GM21528 (cell line): ENCODE measurements around the gene NACAD.
"Not testable (repeated sequence)": the region's sequence is repeated elsewhere in the genome, so short reads cannot be mapped to it uniquely, and the experiment has no call there.

ENCODE experiments used
- ATAC-seq: cut with Tn5 transposase; IDR thresholded peaks from one replicate; pipeline ENCODE4 v1.9.1; 2021; ENCODE audit warnings: mild to moderate bottlenecking, moderate library complexity; ENCODE audit not compliant: unreplicated experiment, low FRiP score

The NACAD gene

DNA sequence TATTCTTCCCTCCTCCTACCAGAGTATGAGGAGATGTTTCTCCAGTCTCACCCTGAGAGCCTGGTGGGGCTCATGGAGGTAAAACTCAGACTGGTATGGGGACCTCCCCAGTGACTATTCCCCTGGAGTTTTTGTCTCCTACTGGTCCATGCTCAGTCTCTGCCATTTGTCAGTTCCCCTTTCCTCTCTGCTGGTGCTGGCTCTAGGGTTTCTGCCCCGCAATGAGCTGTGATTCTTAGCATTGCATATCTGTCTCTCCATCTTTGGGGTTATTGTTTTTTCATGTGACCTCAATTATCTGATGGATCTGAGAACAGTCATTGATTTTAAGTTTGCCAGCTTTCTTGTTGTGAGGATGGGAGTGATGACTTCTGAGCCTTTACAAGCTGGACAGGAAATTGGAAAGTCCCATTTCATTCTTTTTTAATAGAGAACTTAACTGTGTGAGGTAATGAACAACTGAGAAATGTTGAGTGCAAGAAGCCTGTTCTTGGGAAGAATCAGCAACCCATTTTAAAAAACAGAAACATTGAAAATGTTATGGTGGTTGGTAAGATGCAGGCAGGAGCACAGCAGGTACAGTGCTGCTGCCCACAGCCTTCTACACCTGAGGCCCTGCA is 26.9 kb downstream of the NACAD start:
- ATAC-seq = no peak

DNA sequence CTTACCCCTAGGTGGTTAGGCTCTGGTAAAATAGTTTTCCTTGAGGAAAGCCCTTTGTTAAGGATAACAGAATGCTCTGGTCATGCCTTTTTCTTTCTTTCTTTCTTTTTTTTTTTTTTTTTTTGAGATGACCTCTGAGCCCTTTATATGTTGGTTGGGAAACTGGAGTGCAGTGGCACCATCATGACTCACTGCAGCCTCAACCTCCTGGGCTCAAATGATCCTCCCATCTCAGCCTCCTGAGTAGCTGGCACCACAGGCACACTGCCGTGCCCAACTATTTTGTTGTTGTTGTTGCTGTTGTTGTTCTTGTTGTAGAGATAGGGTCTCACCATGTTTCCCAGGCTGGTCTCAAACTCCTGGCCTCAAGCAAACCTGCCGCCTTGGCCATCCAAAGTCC is 27.4 kb downstream of the NACAD start:
- no peak for ATAC-seq

DNA sequence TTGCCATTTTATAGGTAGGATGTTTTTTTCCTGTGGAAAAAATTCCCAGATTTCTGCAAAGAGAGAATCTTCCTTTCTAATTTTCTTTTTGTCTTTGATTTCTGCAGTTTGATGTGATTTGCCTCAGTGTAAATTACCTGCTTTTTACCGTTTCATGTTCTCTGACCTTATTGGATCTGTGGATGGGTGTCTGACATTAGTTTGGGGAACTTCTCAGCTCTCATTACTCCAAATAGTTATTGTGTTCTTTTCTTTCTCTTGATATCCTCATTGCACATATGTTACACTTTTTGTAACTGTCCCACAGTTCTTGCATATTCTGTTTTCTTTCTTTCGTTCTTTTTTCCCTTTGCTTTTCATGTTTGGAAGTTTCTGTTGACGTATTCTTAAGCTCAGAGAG is 28.5 kb downstream of the NACAD start:
- ATAC-seq = no peak

DNA sequence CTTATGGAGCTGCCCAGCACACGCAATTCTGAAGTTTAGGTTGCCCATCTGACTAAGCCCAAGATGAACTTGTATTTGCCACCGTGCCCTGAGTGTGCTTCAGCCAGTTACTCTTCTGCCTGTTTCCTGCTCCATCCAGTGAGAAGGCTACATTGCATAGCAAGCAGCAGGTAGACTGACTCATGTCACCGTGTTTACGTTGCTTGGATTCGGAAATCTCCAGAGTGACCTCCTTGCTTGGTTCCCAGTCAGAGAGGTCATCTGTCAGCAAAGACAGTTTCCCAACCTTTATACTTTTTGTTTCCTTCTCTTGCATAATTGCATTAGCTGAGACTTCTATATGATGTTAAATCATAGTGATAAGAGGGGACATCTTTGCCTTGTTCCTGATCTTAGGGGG is 30.9 kb downstream of the NACAD start:
- no peak for ATAC-seq

DNA sequence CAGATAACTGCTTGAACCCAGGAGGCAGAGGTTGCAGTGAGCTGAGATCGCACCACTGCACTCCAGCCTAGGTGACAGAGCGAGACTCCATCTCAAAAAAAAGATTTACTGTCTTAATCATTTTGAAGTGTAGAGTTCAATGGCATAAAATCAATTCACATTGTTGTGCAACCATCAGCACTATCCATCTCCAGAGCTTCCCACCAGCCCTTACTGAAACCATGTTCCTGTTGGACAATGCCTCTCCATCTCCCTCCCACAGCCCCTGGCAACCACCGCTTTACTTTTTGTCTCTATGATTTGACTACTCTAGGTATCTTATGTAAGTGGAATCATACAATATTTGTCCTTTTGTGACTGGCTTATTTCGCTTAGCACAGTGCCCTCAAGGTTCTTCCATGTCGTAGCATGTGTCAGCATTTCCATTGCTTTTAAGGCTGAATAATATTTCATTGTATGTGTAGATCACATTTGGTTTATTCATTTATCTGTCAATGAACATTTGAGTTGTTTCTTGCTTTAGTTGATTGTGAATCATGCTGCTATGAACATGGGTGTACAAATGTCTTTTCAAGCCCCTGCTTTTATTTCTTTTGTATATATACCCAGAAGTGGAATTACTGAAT is 33.1 kb downstream of the NACAD start:
- ATAC-seq = no peak

DNA sequence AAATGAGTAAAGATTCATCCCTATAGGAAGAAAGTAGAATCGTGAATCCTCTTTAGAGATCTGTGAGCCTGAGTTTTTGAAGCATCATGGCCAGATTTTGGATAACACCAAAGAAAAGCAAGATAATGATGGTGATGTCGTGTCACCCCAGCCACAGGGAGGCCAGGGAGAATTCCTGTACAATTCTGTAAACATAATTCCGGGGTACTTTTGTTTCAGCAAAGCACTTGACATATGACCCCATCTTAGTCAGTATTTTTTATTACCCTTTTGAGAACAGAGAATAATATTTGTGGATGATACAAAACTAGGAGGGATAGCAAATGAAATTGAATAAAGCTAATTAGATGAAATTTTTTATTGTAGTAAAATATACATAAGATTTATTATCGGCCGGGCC is 33.8 kb downstream of the NACAD start:
- ATAC-seq = no peak

DNA sequence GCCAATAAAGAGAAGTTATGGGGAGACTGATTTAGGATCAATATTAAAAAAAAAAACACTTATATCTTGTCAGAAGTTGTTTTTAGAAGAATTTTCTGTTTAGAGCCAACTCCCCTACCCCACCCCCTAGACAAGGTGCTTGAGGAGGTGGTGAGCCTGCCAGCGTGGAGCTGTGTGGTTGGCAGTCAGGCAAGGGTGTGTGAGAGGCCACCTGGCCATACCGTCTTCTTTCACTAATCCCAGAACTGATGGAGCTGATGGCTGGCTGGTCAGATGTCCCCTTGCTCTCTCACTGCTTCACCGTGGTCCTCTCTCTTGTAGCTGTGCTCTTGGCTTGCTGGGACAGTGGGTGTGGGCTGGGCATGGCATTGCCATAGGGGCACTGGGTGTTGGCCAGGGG is 34.3 kb downstream of the NACAD start:
- ATAC-seq = no peak

DNA sequence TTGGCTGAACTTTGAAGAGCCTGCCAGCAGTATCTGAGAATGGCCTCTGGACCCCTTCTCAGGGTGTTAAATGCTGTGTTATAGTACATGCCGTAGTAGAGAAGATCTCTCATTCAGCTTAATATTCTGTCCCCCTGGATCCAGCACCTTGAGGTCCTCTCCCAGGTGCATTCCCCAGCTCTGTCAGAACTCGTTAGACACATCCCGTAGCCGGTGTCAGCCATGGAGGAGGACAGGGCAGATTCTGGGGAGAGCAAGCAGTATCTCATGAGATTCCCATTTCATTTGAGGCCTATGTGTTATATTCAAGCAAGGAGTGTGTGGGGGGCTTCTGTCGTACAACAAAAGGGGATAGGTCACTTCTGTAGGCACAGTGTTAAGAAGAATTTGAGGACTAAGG is 34.8 kb downstream of the NACAD start:
- ATAC-seq = no peak

DNA sequence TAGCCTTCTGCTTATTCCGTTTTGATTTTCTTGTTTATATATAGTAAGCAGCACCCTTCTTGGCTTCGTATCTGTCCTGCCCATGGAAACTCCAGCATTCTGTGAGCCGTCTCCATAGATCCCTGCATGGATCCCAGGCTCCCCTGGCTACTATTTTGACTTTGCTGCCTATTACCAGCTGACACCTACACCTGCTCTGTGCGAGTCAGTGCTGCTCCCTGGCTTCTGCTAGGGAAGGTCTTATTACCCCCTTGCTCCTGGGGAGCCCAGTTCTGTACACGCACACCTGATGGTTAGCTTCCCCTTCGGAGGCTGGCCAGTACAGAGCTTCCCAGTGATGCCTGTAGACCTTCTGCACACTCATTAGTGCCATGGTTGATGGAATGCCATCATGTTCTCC is 35.4 kb downstream of the NACAD start:
- ATAC-seq = no peak

DNA sequence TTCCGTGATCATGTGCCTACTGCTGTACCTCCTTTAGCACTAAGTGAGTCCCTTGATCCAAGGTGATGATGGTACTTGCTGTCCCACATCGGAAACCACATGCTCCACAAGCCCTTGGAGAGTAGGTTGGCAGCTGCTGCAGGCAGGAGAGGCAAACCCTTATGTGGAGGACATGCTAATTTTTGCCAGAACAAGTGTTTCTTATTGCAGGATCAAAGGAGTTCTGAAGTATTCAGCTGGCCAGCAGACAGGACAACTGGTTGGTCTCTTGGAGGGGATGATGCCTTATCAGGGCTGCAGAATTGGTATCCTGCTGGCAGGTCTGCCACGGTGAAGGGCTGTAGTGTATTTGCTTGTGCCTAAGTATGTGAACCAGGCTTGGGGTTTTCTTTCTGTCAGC is 36.8 kb downstream of the NACAD start:
- ATAC-seq = no peak

DNA sequence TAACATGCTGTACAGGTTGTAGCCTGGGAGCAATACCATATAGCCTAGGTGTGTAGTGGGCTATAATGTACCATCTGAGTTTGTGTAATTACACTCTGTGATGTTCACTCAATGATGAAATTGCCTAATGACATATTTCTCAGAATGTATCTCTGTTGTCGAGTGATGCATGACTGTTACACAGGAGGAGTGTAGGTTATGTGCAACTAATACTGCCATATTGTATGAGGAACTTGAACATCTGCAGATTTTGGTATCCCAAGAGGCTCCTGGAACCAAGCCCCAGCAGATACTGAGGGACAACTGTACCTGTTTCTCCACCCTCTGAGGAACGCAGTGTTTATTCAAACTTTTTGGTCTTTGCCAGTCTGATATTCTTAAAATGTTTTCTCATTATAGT is 38.6 kb downstream of the NACAD start:
- ATAC-seq = no peak

DNA sequence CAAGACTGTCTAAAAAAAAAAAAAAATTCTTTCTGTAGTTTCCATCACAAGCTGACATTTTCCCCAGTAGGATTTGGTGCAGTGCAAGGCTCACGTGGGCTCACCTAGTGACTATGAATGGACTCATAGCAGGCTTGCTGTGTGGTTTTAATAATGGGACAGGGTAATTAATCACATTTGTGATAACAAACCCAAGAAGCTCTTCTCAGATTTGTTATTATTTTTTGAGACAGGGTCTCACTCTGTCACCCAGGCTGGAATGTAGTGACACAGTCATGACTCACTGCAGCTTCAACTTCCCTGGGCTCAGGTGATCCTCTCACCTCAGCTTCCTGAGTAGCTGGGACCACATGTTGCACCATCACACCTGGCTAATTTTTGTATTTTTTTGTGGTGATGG is 40.0 kb downstream of the NACAD start:
- no peak for ATAC-seq

DNA sequence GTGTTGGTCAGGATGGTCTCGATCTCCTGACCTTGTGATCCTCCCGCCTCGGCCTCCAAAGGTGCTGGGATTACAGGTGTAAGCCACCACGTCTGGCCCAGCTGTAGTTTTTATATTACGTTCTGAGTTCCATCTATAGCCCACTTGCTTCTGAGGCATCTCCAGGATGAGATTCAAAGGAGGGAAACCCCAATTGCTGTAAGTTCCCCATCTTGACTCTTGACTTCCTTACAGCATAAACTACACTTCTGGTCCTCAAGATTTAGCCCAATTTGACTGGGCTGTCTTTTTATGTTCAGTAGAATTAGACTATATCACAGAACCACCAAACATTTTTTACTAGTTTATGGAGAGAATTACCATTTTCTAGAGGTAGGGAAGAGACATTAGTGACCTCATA is 44.4 kb downstream of the NACAD start:
- no peak for ATAC-seq

DNA sequence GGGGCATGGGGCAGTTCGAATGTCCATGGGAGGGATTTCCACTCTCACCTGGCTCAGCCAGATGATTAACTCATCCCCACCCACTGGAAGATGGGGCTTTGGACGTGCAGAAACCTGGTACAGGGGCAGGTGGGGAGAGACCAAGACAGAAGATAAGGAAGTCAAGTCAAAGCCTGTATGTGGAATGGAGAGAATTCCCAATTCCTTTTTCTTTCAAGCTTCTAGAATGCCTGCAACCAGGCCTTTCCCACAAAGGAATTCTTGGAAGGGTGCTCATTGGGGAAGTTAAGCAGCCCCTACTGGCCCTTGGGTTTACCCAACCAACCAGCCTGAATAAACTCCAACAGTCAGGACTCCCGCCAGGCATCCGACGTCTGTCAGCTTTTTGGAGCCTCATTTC is 49.7 kb downstream of the NACAD start:
- no peak for ATAC-seq

DNA sequence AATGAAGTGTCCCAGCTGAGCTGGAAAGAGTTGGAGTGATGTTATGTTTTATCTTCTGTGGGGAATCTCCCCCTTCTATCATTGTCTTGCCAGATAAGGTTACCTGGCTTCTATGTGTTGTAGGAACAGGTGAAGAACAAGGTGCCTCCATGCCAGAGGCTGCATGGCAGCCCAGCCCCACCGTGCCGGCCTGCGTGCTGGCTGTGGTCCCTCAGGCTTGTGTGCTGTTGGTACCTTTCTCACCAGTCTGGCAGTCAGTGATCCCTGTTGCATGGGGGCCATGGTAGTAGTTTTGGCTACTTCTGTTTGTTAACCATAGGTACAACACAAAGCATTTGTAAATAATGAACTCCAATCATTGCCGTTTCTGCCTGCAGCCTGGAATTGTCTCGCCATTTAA is 50.9 kb downstream of the NACAD start:
- ATAC-seq = no peak

DNA sequence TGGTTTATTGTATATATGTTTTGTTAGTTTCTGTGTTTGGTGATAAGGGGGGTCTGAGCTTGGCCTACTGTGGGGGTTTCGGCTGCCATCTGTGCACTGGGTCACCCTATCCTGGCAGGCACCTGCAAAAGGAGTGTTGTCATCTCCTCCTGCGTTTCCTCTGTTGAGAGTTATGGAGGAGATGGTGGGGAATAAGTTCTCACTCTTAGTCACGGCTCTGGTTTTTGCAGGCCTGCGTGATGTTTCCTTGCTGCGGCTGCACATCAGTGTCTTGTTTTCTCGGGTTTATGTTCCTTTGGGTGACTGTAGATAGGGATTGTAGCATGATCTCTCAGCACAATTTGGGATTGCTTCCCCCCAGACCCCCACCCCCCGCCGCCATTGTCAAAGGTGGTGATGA is 52.0 kb downstream of the NACAD start:
- no peak for ATAC-seq

DNA sequence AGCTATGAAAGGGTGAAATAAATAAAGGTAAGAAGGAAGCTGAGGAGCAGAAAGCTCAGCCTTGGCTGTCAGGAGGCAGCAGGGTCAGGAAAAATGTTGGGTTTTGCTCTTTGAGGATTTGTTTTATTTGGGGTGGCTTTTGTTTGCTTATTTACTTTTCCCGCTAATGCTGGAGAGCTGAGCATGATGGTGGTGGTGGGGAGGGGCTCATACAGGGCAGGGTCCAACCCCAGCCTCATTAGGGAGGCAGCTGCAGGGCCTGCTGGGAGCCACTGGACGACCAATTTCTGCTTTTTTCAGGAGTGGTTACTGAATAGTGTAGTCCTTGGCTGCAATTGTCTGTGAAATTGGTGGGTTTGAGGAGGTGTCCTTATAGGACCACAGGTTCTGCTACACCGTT is 52.5 kb downstream of the NACAD start:
- ATAC-seq = no peak

DNA sequence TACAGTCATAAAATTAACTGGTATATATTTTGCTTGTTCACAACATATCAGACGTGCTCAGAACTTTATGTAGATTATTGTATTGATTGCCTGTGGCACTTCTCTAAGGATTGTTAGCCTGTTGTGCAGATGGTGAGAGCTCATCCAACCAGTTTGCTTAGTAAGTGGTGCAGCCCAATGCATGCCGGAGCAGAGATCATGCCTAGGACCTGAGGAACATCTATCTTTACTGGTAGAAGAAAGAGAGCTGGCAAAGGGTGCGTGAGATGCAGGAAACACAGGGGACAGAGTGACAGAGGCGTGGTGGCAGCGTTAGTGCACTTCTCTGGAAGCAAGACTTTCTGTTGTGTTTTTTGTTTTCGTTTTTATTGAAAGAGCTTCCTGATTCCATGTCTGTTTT is 52.9 kb downstream of the NACAD start:
- ATAC-seq = no peak

DNA sequence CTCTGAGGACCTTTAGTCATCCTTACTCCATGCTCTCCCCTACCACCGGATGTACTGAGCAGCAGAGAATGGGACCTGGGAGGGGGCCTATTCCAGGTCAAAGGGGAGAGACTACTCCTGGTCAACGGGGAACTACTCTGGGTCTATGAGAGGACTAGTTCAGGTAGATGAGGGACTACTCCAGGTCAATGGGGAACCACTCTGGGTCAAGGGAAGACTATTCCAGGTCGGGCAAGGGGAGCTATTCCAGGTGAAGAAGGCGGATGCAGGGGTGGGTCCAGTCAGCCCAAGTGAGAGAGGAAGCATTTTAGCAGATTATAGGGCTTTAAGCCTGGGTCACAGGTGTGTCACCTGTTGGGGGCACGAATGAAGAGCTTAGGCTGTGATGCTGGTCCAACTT is 53.4 kb downstream of the NACAD start:
- ATAC-seq = no peak

DNA sequence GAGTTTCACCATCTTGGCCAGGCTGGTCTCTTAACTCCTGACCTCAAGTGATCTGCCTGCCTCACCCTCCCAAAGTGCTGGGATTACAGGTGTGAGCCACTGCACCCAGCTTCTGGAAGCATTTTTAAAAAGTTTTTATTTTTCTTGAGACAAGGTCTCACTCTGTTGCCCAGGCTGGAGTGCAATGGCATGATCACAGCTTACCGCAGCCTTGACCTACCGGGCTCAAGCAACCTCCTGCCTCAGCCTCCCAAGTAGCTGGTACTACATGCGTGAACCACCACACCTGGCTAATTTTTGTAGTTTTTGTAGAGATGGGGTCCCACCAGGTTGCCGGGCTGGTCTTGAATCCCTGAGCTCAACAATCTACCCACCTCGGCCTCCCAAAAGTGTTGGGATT is 54.1 kb downstream of the NACAD start:
- ATAC-seq = not testable (repeated sequence)

DNA sequence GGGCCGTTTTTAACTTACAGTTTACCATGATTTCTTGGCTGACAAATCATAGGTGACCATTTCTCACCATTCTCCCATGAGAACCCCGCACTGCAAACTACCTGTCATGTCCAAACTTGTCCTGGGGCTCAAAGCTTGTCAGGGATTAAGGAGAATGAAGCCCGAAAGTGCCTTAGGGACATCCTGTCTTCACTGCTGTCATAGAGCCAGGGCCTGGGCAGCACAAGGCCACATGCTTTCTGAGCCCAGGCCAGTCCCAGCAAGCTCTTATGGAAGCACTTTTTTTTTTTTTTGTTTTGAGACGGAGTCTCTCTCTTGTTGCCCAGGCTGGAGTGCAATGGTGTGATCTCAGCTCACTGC is 54.9 kb downstream of the NACAD start:
- ATAC-seq = no peak

DNA sequence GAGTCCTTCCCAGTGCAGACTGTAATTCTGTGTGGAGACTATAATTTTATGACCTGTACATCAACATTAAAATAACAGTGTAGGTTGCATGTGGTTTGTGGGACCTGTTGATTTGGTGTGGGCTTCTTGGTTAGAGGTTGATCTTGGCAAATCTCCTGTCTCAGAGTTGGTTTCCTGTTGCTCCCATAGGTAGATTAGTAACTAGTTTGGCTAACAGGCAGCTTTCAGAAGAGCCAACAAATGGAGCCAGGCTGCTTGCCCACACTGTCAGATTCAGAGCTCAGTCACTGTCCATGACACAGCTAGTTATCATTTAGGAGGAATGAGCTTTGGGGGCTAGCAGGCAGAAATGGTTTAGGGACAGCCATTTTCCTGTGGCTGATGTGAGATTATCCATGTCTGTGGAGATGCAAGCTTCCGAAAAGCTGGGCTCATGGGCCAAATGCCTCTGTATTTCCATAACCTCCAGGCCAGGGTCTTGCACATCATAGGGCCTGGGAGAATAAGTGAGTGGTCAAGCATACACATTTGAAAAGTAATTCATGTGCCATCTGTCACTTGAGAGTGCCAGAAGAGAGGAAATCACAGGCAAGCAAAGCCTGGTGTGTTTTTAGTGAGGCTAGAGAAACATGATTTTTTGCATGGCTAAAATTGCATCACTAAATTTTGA is 55.4 kb downstream of the NACAD start:
- ATAC-seq = no peak
